MM.1S (cell line): Measurements from ENCODE around the gene RCSD1.

Experiments
- CTCF ChIP-seq: fragments of 300-600 bp; sonication (generic); IDR thresholded peaks from 2 replicates; pipeline ENCODE4 v1.5.1; 2016; ENCODE audit warnings: antibody characterized with exemption, low read length, mixed read lengths
- EZH2 ChIP-seq: fragments of 300-600 bp; sonication (generic); optimal IDR thresholded peaks from 2 replicates; pipeline ENCODE3; 2017; ENCODE audit warnings: low read depth, mild to moderate bottlenecking, antibody characterized with exemption, low read length, mixed read lengths

DNA sequence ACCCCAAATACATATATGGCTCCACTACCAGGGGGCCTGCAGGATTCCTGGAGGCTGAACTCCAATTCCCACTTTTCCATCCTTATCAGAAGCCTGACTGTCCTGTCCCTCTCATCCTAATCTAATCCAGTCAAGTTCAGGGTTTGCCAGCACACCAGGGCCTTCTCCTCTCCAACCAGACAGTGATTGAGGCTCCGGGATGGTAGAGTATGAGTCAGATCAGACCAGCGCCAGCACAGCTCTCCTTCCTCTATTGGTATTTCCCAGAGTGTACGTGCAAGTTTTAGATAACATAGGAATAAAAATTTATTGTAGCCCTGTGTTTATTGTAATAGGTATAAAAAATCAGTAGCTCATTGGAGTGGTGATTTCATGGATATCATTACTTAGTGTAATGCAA, 24.5 kb upstream of the RCSD1 start:
- TF ChIP-seq CTCF (no peak), EZH2 (no peak)
